Uterine smooth muscle cell (primary cell): ENCODE data around the gene ZYX. TPM values are rescaled to one million over a fixed set of nuclear protein-coding genes. Genes with fewer than 3 reads are reported as not detected.

Experiments
- total RNA-seq: library from RNA; depleted of rRNA; stranded (reverse); fragments of >200 nt; gene quantifications from 2 replicates; pipeline ENCODE4 v1.2.3, GENCODE V29; 2014

Gene ZYX, protein sequence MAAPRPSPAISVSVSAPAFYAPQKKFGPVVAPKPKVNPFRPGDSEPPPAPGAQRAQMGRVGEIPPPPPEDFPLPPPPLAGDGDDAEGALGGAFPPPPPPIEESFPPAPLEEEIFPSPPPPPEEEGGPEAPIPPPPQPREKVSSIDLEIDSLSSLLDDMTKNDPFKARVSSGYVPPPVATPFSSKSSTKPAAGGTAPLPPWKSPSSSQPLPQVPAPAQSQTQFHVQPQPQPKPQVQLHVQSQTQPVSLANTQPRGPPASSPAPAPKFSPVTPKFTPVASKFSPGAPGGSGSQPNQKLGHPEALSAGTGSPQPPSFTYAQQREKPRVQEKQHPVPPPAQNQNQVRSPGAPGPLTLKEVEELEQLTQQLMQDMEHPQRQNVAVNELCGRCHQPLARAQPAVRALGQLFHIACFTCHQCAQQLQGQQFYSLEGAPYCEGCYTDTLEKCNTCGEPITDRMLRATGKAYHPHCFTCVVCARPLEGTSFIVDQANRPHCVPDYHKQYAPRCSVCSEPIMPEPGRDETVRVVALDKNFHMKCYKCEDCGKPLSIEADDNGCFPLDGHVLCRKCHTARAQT
- 36.1 and 37.0 TPM in 2 replicates for total RNA-seq

DNA sequence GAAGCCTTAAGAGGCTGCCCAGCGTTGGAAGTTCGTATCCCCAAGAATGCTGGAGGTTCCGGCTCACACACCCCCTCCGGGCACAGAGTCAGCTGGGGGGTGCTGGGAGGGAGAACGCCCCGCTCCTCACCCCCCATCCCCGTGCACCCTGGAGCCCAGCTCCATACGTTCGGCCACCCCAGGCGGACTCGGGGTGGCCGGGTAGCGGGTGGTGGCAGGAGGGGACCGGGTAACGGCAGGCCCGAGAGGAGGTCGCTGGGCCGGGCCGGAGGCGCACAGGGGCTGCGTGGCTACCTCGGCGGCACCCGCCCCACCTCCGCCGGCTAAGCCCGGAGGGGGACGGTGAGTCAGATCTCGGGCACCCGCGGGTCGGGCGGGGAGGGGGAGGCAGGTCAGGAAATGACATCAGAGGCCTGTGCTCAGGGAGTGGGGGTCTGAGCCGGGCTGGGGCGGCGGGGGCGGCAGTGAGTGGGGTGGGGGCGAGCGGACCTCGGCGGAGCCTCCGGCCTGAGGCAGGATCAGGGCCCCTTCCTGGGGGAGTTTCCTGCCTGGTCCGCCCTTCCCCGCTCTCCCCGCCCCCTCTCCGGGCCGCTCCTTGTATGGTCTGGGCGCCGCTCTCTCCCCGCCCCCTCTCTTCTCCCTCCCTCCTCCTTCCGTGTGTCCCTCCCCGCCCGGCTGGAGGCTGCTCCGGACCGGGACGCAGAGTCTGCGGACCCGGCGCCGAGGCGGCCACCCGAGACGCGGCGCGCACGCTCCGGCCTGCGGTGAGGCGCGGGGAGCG is at the start of gene ZYX:
TSS of gene ZYX (plus strand) at position 700 of the 781 bp plus-strand sequence. CDS start 227 bp downstream, outside the sequence.

DNA sequence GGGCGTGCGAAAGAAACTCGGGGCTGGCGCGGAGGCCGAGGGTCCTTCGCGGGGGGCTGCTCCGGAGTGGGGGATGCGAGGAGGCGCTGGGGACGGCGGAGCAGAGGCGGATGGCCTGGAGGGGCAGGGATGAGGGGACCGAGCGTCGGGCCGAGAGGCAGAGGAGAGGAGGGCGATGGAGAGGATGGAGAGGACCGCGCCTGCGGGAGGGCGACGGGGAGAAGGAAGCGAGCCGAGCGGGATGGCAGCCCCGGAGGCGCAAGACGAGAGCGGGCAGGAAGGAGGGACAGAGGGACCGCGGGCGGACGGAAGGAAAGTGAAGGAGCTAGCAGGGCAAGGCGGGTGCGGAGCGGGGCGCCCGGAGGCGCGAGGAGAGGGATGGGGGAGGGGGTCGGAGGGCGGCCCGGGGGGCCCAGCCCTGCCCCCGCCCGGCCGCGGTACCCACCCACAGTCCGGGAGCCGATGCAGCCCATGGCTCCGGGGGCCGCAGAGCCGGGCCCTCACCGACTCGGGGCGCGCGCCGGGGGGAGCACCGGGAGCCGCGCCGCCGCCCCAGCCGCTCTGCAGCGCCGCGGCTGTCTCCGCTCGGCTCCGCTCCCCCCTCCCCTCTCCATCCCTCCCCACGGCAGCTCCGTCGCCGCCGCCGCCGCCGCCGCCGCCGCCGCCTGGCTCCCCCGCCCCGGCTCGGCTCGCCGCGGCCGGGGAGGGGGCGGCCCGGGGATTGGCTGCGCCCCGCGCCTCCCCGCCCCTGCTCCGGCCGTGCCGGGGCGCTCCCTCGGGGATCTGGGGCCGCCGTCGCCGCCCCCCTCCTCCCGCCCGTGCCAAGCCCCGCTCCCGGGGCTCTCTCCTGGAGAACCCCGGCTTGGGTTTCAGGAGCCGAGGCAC is 18.8 kb upstream of the ZYX start, which contains the start of gene FAM131B:
TSS of gene FAM131B (minus strand) at position 583 of the 885 bp plus-strand sequence. CDS start at position 473, 110 bp downstream.

DNA sequence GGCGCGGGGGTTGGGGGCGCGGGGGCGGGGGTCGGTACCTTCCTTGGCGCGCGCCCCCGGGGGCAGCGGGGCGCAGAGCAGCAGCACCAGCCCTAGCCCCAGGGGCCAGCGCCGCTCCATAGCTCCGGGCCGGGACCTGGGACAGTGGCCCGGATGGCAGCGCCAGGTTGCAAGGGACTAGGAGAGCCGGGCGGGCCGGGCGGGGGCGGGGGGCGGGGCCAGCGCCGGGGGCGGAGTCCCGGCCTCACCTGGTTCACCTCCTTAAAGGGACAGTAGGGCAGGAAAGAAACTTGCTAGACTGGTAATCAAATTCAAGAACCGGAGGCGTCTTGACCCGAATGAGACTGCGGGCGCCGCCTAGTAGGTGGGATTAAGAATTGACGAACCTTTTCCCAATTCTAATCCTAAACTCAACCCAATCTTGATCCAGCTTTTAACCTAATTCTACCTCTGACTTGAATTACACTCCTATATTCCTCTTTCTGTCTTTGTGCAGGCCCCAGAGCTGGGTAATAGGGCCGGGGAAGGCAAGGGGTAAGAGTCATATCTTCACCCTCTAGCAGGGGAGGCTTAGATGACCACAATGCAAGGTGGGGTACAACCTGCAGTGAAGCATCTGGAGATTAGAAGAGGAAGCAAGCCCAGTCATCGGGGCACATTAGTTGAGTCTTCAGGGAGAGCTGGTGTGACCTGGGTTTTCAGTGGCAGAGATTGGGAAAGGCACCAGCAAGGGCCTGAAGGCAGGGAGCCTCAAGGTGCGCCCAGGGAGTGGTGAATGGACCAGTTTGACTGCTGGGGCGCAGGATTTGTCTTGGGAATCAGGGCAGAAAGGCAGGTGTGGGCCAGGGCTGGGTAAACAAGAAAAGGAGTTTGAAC is 27.8 kb downstream of the ZYX start, which contains the start of gene EPHA1:
TSS of gene EPHA1 (minus strand) at position 171 of the 876 bp plus-strand sequence. CDS start at position 120, 51 bp downstream.

Other genes with a start within 250 kb of the ZYX start
- not detected in 2 replicates for gene PIP, start 249.3 kb upstream of the ZYX start, total RNA-seq
- gene TAS2R39, start 197.9 kb upstream of the ZYX start, total RNA-seq, result not detected in 2 replicates
- gene TAS2R40, start 159.3 kb upstream of the ZYX start, total RNA-seq, result not detected in 2 replicates
- 55.4 and 84.5 TPM in 2 replicates for gene GSTK1, start 117.9 kb upstream of the ZYX start, total RNA-seq
- gene TMEM139, start 96.4 kb upstream of the ZYX start, total RNA-seq, result under 0.01 TPM in 1 of 2 replicates, not detected in the other
- gene CASP2, start 93.0 kb upstream of the ZYX start, total RNA-seq, result 11.2 and 15.7 TPM in 2 replicates
- gene CLCN1, start 65.2 kb upstream of the ZYX start, total RNA-seq, result not detected in 2 replicates
- 2.3 and 4.1 TPM in 2 replicates for gene FAM131B, start 18.6 kb upstream of the ZYX start, total RNA-seq
- 0.12 and 0.33 TPM in 2 replicates for gene EPHA1, start 27.5 kb downstream of the ZYX start, total RNA-seq
- gene TAS2R60, start 62.1 kb downstream of the ZYX start, total RNA-seq, result 0.11 TPM in 1 of 2 replicates, not detected in the other
- gene TAS2R41, start 96.5 kb downstream of the ZYX start, total RNA-seq, result not detected in 2 replicates
- 0.75 TPM in 1 of 2 replicates, not detected in the other for gene CTAGE15, start 190.5 kb downstream of the ZYX start, total RNA-seq
- 1.4 and 1.9 TPM in 2 replicates for gene TCAF2, start 239.6 kb downstream of the ZYX start, total RNA-seq